ENCODE measurements around the gene SIX5.

- TF ChIP-seq CTCF (IDR thresholded peaks at IDR 0.05; ENCODE audit: poor library complexity) (no peak), EZH2phosphoT487 (IDR thresholded peaks at IDR 0.05; ENCODE audit: low read depth, severe bottlenecking, unreplicated experiment) (no peak), EZH2 (IDR thresholded peaks at IDR 0.05; ENCODE audit: borderline replicate concordance) (no peak)
Measured at GRCh38 chr19:45769821-45770191, 754 bp upstream of the SIX5 start.

All from hepatocyte (in vitro differentiated cells).